ENCODE results near the gene SRGAP2B.
"Not testable (repeated sequence)": the region's sequence is repeated elsewhere in the genome, so short reads cannot be mapped to it uniquely, and the experiment has no call there.

Gene SRGAP2B

DNA sequence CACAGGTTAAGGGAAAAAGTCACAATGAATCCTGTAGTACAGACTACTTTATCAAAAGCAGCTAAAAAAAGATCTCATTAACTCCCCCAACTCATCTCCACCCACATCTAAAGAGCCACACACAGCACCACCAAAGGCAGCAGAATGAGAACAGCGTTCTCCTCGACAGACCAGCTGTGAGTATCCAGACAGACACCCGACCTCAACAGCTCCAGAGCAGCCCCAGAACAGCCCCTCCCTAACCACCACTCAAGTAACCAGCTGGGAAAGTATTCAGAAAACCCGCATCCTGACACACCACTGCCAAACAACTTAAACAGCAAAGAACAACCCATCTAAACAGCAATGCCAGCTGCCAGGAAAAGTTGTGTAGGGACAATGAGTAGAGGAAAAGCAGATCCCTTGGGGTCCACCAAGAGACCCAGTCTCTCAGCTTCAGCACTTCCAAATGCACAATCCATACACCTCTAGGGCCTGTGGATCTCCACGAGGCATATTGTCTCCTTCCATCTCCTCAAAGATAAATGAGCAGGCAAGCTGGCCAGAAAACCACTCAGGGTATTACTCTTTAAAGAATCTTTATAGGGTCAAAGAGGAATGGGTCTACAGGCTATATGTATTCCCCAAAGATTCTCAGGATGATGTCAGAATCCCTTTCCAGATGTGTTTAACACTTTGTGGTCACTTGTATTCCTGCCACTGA, 49.4 kb downstream of the SRGAP2B start:
- DNase-seq (ENCODE audit: low read depth), result not testable (repeated sequence)

DNA sequence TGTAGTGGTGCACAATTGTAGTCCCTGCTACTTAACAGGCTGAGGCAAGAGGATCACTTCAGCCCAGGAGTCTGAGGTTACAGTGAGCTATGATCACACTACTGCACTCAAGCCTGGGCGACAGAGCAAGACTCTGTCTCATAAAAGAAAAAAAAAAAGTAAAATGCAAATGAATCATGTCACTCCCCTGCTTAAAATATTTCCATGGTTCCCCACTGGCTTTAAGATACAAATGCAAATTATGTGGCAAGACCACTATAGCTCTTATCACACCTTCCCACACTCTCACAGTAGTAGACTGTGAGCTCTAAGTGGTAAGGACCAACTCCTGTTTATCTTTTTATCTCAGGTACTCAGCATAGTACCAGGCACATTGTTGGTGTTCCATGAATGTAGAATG, 53.6 kb downstream of the SRGAP2B start:
- not testable (repeated sequence) for DNase-seq (ENCODE audit: low read depth)

DNA sequence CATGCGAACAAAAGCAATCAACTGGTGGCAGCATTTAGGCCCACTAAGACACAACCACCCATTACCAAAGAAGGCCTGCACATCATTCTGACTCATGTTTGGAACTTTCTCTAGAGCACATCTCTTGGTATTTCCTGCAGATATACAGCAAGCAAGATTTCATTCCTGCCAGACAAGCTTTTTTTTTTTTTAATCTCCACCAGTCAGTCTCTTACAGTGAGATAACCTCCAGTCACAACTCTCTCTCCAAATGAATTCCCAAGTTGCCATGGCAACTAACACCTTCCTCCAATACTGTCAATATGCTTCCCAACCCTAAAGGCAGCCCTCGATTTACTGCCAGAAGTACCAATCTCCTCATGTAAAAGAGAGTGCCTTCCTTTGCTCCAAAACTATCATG, 59.1 kb downstream of the SRGAP2B start:
- DNase-seq (ENCODE audit: low read depth), result not testable (repeated sequence)

DNA sequence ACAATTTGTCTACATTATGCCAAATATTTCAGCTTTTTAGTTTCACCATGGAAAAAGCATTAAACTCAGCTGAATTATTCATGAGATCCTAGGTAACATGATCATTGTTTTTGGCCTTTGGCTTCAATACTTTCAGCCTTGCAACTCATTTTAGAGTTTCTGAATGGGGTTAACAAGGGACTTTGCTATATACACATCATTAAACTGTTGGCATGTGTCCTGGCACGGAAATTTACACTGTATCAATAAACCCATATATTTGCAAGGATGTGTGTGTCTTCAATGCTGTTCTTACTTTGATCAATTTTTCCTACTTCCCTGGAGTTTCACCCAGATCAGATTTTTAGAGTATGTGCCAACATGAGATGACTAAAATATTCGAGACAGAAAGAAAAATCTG, 61.6 kb downstream of the SRGAP2B start:
- not testable (repeated sequence) for DNase-seq (ENCODE audit: low read depth)

DNA sequence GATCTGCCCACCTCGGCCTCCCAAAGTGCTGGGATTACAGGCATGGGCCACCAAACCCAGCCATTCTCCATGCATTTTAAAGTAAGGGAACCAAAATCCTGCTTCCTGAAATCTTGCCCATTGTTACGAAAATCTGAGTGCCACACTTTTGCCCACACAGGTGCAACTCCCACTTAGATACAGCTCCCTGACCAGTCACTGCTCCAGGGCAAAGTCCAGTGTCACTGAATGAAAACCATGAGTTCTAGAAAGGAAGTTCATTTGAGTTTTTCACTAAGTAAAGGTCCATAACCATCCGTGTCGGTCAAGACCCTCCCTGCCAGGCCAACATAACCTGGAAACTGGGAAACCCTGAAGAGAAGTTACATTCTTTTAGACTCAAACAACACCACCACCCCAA, 67.9 kb downstream of the SRGAP2B start:
- DNase-seq (ENCODE audit: low read depth), result not testable (repeated sequence)

DNA sequence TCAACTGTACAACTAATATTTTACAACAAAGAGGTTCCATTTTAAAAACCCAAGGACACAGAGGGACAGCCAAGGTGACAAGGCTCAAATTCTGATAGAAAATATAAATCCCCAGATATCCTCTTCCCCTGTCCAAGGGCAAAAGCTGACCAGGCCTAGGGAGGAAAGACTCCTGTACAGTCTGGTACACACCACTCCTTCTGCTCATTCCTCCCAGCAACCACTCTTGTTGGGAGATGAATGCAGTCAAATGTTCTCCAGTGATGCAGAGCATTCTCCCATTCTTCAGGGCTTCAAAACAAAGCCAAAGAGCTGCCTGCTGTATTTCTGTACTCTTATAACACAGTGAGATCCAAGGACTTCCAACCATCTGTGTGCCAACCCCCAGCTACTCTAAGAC, 69.8 kb downstream of the SRGAP2B start:
- not testable (repeated sequence) for DNase-seq (ENCODE audit: low read depth)

DNA sequence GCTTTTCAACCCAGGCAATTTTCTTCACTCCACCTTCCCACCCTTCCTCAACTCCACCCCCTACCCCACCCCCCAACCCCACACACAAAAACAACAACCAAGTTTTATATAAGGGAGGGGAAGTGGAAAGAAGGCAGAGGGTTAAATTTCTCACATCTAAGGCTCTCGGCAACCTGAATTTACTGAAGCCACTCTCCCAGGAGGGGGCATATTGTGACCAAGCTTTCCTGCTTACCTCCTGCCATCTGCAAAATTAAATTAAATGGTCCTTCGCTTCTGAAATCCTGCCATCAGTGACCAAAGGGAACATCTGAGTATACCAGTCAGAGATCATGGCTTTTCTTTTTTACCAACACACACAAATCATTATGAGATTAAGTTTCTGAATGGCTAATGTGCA, 72.9 kb downstream of the SRGAP2B start:
- not testable (repeated sequence) for DNase-seq (ENCODE audit: low read depth)

DNA sequence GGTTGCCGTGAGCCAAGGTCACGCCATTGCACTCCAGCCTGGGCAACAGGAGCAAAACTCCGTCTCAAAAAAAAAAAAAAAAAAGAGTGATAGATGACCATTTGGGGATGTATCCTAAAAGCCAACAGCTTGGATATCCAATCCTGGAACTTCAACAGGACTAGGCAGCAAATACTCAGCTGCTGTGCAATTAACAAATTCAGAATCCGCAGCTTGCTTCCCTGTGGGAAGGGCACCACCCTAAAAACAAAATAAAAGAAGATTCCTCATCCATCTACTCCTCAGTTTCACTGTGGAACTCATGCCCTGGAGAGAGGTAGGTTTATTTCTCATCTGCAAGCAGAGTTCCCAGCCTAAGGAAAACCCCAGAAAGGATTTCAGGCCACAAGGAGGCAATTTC, 73.4 kb downstream of the SRGAP2B start:
- DNase-seq (ENCODE audit: low read depth), result not testable (repeated sequence)

DNA sequence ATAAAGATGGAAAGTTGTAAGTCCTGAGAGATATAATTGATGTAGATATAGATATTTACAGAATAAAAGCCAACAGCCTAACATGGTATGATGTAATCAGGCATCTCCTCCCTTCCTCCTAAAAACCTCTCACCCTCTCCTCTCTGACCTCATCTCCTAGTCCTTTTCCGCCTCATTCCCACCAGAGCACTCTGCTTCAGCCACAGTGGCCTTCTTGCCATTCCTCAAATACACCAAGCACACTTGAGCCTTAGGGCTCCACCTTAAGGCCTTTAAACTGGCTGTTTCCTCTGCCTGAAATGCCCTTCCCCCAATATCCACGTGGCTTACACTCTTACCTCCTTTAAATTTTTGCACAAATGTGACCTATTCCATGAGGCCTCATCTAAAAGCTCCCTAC, 75.4 kb downstream of the SRGAP2B start:
- not testable (repeated sequence) for DNase-seq (ENCODE audit: low read depth)

DNA sequence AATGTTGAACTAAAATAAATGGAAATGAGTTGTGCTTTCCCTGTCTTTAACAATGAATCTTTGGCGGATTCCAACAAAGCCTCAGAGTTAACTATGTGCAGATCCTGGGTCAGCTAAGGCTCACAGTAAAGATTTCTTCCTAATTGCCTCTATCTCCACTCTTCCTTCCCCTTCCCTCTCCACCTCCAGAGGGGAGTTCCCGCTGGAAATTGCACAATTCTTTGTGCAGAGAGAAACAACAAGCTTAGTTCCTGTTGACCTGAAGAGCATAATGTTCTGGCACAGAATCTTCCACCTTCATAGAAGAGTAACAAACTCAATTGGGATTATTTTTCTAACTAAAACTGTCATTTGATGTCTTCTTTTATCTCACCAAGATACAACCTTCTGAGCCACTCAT, 77.4 kb downstream of the SRGAP2B start:
- not testable (repeated sequence) for DNase-seq (ENCODE audit: low read depth)

DNA sequence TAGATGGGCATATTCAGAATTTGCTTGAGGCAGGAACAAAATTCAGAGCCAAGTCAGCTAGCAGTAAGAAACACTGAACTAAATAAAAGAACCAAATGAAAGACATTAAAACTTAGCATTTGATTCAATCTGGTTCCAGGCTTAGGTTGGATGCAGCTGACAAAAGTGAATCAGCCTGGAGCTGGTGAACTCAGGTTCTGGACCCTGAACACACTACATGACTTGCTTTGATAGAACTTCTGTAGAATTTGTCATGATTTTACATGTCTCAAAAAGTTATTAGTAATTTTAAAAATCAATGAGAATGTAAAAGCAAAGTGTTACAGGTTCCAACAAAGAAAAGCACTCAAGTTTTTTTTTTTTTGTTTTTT, 78.7 kb downstream of the SRGAP2B start:
- not testable (repeated sequence) for DNase-seq (ENCODE audit: low read depth)

DNA sequence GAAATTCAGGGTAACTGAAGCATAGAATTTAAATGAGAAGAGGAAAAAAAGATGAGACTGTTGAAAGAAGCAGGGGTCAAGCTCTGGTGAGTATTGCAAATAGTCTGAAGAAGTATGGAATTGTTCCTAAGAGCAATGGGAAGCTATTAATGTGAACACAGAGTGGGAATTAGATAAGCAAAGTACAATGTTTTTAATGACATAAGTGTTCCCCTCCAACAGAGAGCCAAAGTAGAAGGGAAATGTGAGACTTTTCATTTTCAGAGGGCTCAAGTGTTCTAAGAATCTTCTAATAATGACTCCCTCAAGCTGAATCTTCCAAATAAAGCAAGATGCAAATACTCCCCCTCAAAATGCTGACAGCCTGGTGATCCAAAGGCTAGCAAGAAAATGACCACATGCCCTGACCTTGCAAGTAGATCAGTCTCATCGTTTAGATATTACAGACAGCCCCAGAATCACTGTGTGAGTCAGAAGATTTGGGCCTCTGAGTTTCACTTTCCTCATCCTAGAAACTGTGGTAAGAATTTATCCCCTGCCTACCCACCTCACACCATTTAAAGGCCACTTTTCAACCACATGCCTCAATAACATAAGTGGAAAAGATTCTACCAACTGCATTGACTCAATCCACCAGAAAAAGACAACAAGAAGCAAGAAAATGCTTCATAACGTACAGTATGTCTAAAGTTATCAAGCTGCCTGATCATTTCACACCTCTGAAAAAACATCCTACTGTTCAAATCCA, 79.2 kb downstream of the SRGAP2B start:
- not testable (repeated sequence) for DNase-seq (ENCODE audit: low read depth)

DNA sequence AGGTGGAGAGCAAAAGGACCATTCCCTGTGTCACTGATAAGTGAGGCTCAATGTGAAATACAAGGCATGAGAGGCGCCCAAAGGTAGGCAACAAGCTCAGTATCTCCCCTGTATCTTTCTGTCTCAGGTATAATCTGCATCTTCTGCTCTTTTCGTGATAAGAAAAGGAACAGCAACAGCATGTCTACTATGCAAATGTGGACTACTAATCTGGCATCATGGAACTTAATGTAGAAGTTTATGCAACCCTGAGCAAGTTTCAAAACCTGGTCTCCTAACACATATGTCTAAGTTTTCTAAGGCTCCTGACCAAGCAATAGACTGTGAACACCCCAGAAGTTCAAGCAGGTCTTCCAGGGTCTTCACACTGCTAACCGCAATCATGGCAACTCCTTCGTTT, 81.8 kb downstream of the SRGAP2B start:
- not testable (repeated sequence) for DNase-seq (ENCODE audit: low read depth)

DNA sequence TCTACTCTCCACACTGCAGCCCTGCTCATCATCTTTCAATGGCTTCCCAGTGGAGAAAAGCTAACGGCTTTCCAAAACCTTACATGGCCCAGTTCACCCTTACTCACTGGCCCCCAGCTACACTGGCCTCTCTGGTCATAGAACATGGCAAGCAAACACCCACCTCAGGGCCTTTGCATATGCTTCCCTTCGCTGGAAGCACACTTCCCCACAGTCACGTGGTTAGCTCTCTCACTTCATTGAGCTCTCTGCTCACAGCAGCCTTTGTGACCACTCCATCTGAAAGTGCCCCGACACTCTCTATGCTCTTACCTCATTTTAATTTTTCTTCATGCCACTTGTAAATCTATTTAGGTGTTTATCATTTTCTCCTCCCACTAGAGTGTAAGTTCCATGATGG, 83.3 kb downstream of the SRGAP2B start:
- DNase-seq (ENCODE audit: low read depth), result not testable (repeated sequence)

DNA sequence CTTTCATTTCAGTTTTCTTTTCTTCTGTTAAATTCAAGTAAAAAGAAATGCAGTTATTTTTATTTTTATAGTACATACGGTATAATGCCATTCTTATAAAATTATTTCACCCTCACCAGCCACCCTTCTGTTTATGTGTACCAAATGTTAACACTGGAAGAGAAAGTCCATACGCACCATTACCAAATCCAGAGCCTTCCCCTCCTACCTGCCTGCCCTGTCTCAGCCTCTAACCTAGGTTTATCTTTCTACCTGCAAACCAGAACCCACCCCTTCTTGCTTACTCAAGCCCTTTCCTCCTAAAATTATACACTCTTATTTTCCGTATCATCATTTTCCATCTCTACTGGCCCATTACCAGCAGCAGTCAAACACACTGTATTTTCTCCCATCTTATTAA, 84.5 kb downstream of the SRGAP2B start:
- not testable (repeated sequence) for DNase-seq (ENCODE audit: low read depth)

DNA sequence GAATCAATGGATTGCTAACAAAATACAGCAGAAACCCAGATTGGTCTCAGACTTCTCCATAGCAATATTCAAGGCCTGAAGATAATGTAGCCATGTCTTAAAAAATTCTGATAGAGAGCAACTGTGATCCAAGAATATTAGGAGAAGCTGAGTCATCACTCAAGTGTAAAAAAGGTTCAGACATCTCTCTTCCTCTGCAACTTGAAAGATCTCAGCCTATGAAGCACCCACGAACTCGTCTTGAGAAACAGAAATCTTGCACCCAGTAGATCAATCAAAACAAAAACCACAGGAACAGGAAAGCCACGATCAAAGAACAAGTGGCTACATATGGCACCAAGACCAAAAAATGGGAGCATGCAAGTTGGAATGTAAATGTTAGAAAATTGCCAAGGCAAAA, 85.2 kb downstream of the SRGAP2B start:
- not testable (repeated sequence) for DNase-seq (ENCODE audit: low read depth)

DNA sequence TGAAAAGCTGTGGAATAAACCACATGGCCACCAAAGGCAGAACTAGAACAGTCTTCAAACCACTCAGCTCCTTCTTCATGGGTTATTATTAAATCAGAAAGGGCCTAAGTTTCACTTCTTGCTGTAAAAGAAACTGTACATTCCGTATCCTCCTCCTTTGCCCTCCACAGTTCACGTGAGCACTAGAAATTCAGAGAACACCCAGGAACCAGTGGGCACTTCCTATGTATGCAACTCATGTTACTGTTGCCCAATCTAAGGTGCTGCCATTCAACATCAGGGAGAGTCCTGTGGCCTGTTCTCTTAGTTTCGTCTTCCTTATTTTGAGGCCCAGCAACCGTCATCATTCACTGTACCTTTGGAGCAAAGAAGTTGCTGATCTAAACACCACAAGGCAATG, 86.7 kb downstream of the SRGAP2B start:
- DNase-seq (ENCODE audit: low read depth), result not testable (repeated sequence)

DNA sequence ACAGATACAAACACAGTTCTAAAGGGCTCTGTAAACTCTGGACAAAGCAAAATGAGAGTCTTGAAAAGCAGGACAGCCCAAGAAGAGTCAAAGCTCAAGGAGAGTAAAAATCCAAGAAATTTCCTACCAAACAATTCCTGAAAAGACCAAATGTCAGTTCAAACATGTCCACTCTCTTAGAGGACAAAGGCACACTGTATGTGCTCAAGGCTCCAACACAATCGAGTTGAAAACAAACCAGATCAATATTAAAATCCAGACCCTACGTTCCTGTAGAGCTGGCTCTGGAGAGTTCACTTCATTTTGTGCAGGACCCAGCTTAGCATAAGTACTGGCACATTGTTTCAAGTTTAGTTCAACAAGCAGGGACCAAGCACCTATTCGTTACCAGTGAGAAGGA, 90.0 kb downstream of the SRGAP2B start:
- not testable (repeated sequence) for DNase-seq (ENCODE audit: low read depth)

DNA sequence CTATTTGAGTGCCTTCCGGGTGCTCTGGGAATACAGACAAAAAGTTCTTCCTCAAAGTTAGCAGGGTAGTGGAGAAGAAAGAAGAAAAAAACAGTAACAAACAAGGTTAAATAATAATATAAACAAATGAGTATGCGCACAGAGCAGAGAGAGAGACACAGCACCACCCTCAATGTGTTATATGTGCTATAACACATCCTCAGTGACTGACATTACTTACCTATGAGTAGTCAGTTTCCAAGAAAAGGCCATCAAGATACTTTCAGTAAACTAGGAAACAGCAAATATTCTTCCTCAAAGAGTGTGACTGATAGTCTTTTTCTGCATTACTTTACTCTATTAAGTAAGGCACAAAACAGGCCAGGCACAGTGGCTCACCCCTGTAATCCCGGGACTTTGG, 93.7 kb downstream of the SRGAP2B start:
- DNase-seq (ENCODE audit: low read depth), result not testable (repeated sequence)

DNA sequence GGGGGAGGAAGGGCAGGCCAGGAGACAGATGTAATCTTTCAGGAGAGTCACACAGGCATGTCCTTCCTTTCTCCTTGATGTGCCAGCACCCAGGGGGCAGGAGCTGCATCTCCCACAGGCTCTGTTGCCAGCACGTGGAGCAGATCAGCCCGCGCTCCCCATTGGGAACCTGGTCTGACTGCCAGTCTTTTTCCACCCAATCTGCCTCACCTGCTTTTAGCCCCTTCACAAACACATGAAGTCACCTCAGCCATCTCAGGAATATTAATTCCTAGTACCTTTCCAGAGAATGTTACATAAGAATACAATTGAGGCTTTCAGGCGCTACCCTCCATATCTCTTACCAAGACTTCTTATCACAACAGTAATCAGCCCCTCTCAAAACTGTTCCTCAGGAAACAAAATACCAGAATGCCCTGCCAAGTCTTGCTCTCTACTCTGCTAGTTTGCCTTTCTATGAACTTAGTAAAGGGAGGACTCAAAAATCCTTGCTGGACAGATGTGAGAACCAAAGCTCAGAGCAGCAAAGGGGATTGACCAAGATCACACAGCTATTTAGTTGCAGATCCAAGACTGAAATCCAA, 94.3 kb downstream of the SRGAP2B start:
- DNase-seq (ENCODE audit: low read depth), result not testable (repeated sequence)

DNA sequence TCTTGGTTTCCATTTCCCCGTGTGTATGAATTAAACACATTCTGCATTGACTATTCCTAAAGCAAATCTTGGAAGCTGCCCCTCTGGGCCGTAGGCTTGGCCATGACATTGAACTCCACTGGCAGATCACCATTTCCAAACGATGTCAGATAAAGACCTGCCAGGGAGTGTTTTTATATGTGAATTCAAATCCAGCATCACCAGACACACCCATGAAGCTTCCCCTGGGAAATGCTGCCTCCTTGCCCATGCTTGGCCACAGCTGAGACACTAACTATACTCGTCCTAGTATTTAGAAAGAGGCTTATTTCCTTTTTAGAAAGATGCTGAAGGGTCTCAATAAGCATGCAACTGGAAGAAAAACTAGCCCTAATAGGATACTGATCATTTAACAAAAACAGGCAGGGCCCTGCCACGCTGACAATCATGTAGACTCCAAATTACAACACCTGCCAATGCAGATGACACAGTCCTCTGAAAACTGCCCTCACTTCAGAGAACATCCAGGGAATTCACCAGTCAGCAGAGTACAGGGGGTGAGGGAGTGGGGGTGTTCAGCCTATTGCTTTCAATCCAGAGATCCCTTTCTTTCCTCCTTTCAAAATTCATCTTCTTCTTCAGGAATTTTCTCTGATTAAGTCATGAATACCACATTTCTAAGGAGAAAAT, 94.9 kb downstream of the SRGAP2B start:
- not testable (repeated sequence) for DNase-seq (ENCODE audit: low read depth)

DNA sequence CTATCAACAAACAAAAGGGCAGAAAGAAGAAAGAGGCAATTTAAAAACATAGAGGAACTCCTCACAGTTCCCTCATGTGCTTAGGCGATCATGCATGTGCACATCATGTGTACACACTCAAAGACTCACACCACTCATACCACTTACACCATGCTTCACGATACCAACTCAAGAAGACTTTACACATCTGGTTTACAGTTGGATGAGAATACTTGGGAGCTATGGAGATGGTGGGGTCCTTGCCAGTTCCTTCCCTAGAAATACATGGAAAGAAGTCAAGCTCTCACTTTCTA, 96.2 kb downstream of the SRGAP2B start:
- DNase-seq (ENCODE audit: low read depth), result not testable (repeated sequence)
